Neutrophil (primary cell): ENCODE results near the gene ARID5B.
"Not testable (repeated sequence)": the region's sequence is repeated elsewhere in the genome, so short reads cannot be mapped to it uniquely, and the experiment has no call there.

Source experiments
- H3K27ac ChIP-seq: fragments of 200-600 bp; sonication (generic); 2 replicates; pipeline ENCODE4 v1.5.1; 2016; ENCODE audit warnings: mild to moderate bottlenecking, moderate library complexity
- H3K27me3 ChIP-seq: fragments of 200-600 bp; sonication (generic); 2 replicates; pipeline ENCODE4 v1.6.0; 2016; ENCODE audit warnings: mild to moderate bottlenecking
- H3K36me3 ChIP-seq: fragments of 200-600 bp; sonication (generic); 2 replicates; pipeline ENCODE4 v1.5.1; 2017
- H3K4me1 ChIP-seq, 2 experiments: fragments of 200-600 bp in 1 of 2; sonication (generic) in 1 of 2; 1 replicate in 1 of 2; 2 replicates in 1 of 2; pipeline versions ENCODE4 v1.5.1 to v1.6.1; 2013 to 2016; ENCODE audit warnings: low read depth in 1 of 2, low read length in 1 of 2, mild to moderate bottlenecking in 1 of 2, moderate library complexity in 1 of 2; ENCODE audit not compliant: control insufficient read depth in 1 of 2, insufficient read depth in 1 of 2
- H3K4me3 ChIP-seq, 2 experiments: fragments of 200-600 bp in 1 of 2; sonication (generic) in 1 of 2; 1 replicate in 1 of 2; 2 replicates in 1 of 2; pipeline ENCODE4 v1.5.1; 2013 to 2016; ENCODE audit warnings: low read depth in 1 of 2, low read length in 1 of 2, mild to moderate bottlenecking in 1 of 2, moderate library complexity in 1 of 2
- H3K9me3 ChIP-seq: fragments of 200-600 bp; sonication (generic); 2 replicates; pipeline ENCODE4 v1.5.1; 2016
- TF ChIP-seq, protein P1 (sequence below): fragments of 200-600 bp; sonication (generic); IDR thresholded peaks from 2 replicates; pipeline ENCODE4 v1.5.1; 2016; ENCODE audit warnings: antibody characterized with exemption

Gene ARID5B

DNA sequence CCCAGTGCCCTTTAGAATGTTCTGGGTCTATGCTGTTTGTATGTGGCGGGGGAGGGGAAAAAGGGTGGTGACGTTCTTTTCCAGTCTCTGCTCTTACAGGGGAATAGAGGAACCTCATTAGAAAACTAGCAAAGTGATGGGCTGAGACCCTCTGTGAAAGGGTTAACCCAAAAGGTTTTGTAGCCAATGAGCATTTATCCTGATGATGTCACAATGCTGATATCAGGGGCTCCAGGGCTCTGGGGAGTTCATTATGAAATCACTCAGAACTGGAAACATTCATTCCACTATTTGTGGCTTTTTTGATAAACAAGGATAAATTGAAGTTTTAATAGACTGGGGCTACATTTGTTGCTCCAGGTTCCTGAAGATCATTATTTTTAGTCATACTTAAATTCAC, 71.7 kb downstream of the ARID5B start:
- no peaks in the 10 kb centered on the region for H3K36me3 ChIP-seq
- H3K9me3 ChIP-seq = no peaks in the 10 kb centered on the region
- TF ChIP-seq, protein P1, sequence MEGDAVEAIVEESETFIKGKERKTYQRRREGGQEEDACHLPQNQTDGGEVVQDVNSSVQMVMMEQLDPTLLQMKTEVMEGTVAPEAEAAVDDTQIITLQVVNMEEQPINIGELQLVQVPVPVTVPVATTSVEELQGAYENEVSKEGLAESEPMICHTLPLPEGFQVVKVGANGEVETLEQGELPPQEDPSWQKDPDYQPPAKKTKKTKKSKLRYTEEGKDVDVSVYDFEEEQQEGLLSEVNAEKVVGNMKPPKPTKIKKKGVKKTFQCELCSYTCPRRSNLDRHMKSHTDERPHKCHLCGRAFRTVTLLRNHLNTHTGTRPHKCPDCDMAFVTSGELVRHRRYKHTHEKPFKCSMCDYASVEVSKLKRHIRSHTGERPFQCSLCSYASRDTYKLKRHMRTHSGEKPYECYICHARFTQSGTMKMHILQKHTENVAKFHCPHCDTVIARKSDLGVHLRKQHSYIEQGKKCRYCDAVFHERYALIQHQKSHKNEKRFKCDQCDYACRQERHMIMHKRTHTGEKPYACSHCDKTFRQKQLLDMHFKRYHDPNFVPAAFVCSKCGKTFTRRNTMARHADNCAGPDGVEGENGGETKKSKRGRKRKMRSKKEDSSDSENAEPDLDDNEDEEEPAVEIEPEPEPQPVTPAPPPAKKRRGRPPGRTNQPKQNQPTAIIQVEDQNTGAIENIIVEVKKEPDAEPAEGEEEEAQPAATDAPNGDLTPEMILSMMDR = no peak
- no peaks in the 10 kb centered on the region for H3K27me3 ChIP-seq
- H3K4me3 ChIP-seq = no peak overlapping the region
- no peak overlapping the region for H3K27ac ChIP-seq
- H3K4me1 ChIP-seq = no peaks in the 10 kb centered on the region

DNA sequence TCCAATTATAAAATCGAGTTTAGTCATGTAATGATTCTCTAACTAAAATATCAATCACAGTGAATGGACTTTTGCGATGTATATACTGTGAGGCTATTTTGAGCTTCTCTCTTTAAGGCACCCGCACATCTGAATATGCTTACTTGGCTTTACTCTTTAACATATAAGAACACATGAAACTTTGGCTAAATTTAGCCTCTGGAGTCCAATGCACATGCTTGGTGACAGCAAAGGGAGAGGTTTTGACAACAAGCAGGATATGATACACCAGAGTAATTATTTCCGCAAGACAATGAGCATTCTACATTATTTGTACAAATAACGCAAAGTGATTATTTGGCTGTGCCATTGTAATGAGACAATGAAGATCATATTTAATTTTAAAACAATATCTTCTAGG, 72.4 kb downstream of the ARID5B start:
- Histone ChIP-seq H3K4me3 (no peak overlapping the region), H3K4me1 (peaks cover 2% of the 10 kb centered on the region in 2 experiments), H3K27me3 (no peaks in the 10 kb centered on the region), H3K36me3 (no peaks in the 10 kb centered on the region), H3K9me3 (no peaks in the 10 kb centered on the region), H3K27ac (no peak overlapping the region)
- TF ChIP-seq, protein P1 = no peak

DNA sequence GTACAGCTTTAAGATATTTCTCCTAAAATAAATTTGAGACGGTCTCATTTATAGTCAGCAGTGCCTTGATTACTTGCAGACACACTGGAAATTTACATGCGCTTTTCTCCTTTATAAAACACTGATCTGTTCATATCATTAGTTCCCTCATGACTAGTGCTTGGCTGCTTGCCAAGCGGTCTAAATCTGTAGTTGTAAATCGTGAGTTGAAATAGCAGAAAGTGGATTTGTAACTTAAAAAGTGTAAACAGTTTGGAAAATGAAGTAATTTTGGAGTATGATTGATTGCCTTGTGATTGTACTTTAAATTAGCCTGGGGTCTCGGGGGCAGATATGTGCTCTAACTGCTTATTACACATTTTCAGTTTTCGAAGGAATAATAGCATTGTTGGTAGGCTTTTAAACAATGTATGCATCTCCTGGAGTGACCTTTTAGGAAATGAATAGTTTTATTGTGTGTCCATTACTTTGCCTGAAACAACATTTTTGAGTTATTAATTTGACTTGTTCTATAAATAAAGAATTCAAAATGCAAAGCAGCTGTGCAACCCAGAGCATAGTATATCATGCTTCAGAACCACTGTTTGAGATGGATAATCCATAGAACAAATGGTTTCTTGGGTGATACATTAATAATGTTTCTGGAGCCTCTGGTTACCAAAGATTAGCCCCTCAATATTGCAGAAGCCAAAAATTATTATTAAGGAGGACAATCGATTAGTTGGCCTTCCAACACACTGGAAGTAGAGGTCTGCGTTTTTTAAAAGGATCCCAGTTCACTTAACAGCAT, 73.3 kb downstream of the ARID5B start:
- no peaks in the 10 kb centered on the region for H3K27me3 ChIP-seq
- H3K27ac ChIP-seq = no peak overlapping the region
- TF ChIP-seq, protein P1 = no peak
- H3K36me3 ChIP-seq = no peaks in the 10 kb centered on the region
- peaks cover 8% of the 10 kb centered on the region in 2 experiments for H3K4me1 ChIP-seq
- no peak overlapping the region for H3K4me3 ChIP-seq
- H3K9me3 ChIP-seq = no peaks in the 10 kb centered on the region

DNA sequence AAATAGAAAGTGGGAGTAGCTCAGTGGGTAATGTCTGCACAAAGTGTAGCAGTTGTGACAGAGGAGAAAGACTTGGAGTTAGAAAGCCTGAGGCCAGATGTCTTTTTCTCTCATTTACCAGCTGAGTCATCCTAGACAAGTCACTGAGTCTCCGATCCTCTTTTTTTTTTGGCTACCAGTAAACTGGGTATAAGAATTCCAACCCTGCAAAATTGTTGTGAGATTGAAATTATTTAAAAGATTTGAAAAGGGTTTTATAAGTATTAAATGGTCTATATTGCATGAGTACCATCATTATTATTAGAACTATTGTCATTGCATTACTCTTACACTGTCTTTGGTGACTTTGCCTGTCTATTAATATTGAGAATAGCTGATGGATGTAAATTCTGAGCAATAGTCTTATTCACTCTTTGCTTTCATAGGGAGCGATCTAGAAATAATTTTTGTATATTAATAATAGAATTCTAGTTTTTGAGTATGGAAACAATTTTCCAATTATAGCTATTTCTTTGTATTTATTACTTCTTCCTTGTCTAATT, 74.0 kb downstream of the ARID5B start:
- Histone ChIP-seq H3K27me3 (no peaks in the 10 kb centered on the region), H3K9me3 (no peaks in the 10 kb centered on the region), H3K36me3 (no peaks in the 10 kb centered on the region), H3K4me1 (peaks cover 8% of the 10 kb centered on the region in 2 experiments), H3K27ac (no peak overlapping the region), H3K4me3 (no peak overlapping the region)
- TF ChIP-seq, protein P1 = no peak

DNA sequence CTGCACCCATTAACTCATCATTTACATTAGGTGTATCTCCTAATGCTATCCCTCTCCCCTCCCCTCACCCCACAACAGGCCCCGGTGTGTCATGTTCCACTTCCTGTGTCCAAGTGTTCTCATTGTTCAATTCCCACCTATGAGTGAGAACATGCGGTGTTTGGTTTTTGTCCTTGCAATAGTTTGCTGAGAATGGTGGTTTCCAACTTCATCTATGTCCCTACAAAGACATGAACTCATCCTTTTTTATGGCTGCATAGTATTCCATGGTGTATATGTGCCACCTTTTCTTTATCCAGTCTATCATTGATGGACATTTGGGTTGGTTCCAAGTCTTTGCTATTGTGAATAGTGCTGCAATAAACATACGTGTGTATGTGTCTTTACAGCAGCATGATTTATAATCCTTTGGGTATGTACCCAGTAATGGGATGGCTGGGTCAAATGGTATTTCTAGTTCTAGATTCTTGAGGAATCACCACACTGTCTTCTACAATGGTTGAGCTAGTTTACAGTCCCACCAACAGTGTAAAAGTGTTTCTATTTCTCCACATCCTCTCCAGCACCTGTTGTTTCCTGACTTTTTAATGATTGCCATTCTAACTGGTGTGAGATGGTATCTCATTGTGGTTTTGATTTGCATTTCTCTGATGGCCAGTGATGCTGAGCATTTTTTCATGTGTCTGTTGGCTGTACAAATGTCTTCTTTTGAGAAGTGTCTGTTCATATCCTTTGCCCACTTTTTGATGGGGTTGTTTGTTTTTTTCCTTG, 75.6 kb downstream of the ARID5B start:
- not testable (repeated sequence) for H3K36me3 ChIP-seq, H3K27me3 ChIP-seq, H3K27ac ChIP-seq, H3K9me3 ChIP-seq, H3K4me1 ChIP-seq, H3K4me3 ChIP-seq

DNA sequence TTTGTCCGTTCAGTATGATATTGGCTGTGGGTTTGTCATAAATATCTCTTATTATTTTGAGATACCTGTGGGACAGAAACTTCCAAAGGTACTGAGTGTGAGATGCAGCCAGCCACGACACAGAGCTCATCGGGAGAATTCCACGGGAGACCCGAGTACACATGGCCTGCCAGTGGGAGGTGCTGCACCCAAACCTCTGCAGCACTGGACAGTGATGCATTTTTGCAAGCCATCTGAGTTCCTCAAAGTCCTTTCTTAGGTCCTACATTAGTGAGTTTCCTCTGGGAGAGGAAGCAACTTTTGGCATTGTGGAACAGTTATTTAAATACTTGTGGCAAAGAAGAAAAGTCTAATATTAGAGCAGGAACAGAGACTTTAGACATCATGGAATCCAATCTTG, 77.5 kb downstream of the ARID5B start:
- Histone ChIP-seq H3K36me3 (no peaks in the 10 kb centered on the region), H3K4me1 (peaks cover 8% of the 10 kb centered on the region in 2 experiments), H3K27me3 (no peaks in the 10 kb centered on the region), H3K4me3 (no peak overlapping the region), H3K9me3 (no peaks in the 10 kb centered on the region), H3K27ac (peak overlapping the region; percentile 29)
- TF ChIP-seq, protein P1 = peak; percentile 75
